SK-N-SH treated with all-trans-retinoic acid at 6 μM for 48 hours (cell line): ENCODE measurements around the gene PLAGL1.

Experiments used
- ZC3H10 ChIP-seq: fragments of 250-450 bp; sonication (Bioruptor Pico); IDR thresholded peaks from 2 replicates; pipeline ENCODE4 v1.5.1; 2021; ENCODE audit warnings: mild to moderate bottlenecking, moderate library complexity
- ZFP30 ChIP-seq: fragments of 450-650 bp; formaldehyde crosslinking; IDR thresholded peaks from 2 replicates; pipeline ENCODE4 v1.5.0; 2022; ENCODE audit warnings: mild to moderate bottlenecking, moderate library complexity

- TF ChIP-seq ZC3H10 (CRISPR knock-in tag): no peak
- TF ChIP-seq ZFP30 (CRISPR knock-in tag): no peak
These were observed 57.2 kb downstream of the PLAGL1 start for GRCh38 chr6:143950875-143951274.
